Measurements from ENCODE around the gene PBX4.

Gene PBX4

GRCh38 chr19:19654441-19654840, 36.0 kb upstream of the PBX4 start:
- H3K27me3 ChIP-seq (ENCODE audit: insufficient read depth, low read depth) = no peaks in the 10 kb centered on the region
- TF ChIP-seq CTCF (conservative IDR thresholded peaks at IDR 0.05; ENCODE audit: low read depth, low read length) = no peak
- H3K4me3 ChIP-seq (IDR thresholded peaks at IDR 0.05; ENCODE audit: insufficient read depth, low read depth, low read length) = no peak overlapping the region
- H3K27ac ChIP-seq = no peak overlapping the region
- no peak overlapping the region for H3K4me2 ChIP-seq
- no peaks in the 10 kb centered on the region for H3K4me1 ChIP-seq (ENCODE audit: low read depth, poor library complexity, severe bottlenecking)
- H2AFZ ChIP-seq (ENCODE audit: low read depth) = no peak overlapping the region
- H3K9ac ChIP-seq = no peak overlapping the region
- no peaks in the 10 kb centered on the region for H3K79me2 ChIP-seq (ENCODE audit: insufficient read depth, low read depth)
- H3K36me3 ChIP-seq (ENCODE audit: insufficient read depth) = peaks cover 8% of the 10 kb centered on the region; the same call in 1 of the 2 replicates
- no peaks in the 10 kb centered on the region for H4K20me1 ChIP-seq (ENCODE audit: insufficient read depth)

GRCh38 chr19:19653597-19654147, 35.2 kb upstream of the PBX4 start:
- Histone ChIP-seq H3K4me3 (IDR thresholded peaks at IDR 0.05; ENCODE audit: insufficient read depth, low read depth, low read length) (no peak overlapping the region), H3K4me1 (ENCODE audit: low read depth, poor library complexity, severe bottlenecking) (no peaks in the 10 kb centered on the region), H2AFZ (ENCODE audit: low read depth) (no peak overlapping the region), H3K27me3 (ENCODE audit: insufficient read depth, low read depth) (no peaks in the 10 kb centered on the region), H3K36me3 (ENCODE audit: insufficient read depth) (peaks cover 5% of the 10 kb centered on the region; the same call in 1 of the 2 replicates), H3K79me2 (ENCODE audit: insufficient read depth, low read depth) (no peaks in the 10 kb centered on the region), H3K9ac (no peak overlapping the region), H3K27ac (no peak overlapping the region), H3K4me2 (no peak overlapping the region), H4K20me1 (ENCODE audit: insufficient read depth) (no peaks in the 10 kb centered on the region)
- TF ChIP-seq CTCF (conservative IDR thresholded peaks at IDR 0.05; ENCODE audit: low read depth, low read length) = no peak

GRCh38 chr19:19652482-19653295, 34.2 kb upstream of the PBX4 start:
- Histone ChIP-seq H3K27me3 (ENCODE audit: insufficient read depth, low read depth) (no peaks in the 10 kb centered on the region), H2AFZ (ENCODE audit: low read depth) (no peak overlapping the region), H3K27ac (no peak overlapping the region), H3K9ac (no peak overlapping the region), H3K4me3 (IDR thresholded peaks at IDR 0.05; ENCODE audit: insufficient read depth, low read depth, low read length) (no peak overlapping the region), H4K20me1 (ENCODE audit: insufficient read depth) (no peaks in the 10 kb centered on the region), H3K79me2 (ENCODE audit: insufficient read depth, low read depth) (no peaks in the 10 kb centered on the region), H3K4me1 (ENCODE audit: low read depth, poor library complexity, severe bottlenecking) (no peaks in the 10 kb centered on the region), H3K4me2 (no peak overlapping the region), H3K36me3 (ENCODE audit: insufficient read depth) (peaks cover 5% of the 10 kb centered on the region; the same call in 1 of the 2 replicates)
- no peak for TF ChIP-seq CTCF (conservative IDR thresholded peaks at IDR 0.05; ENCODE audit: low read depth, low read length)

- Histone ChIP-seq H3K36me3 (ENCODE audit: insufficient read depth) (peaks cover 5% of the 10 kb centered on the region; the same call in 1 of the 2 replicates), H3K9ac (no peak overlapping the region), H3K4me2 (no peak overlapping the region), H3K79me2 (ENCODE audit: insufficient read depth, low read depth) (no peaks in the 10 kb centered on the region), H3K27me3 (ENCODE audit: insufficient read depth, low read depth) (no peaks in the 10 kb centered on the region), H3K4me3 (IDR thresholded peaks at IDR 0.05; ENCODE audit: insufficient read depth, low read depth, low read length) (no peak overlapping the region), H2AFZ (ENCODE audit: low read depth) (no peak overlapping the region), H3K4me1 (ENCODE audit: low read depth, poor library complexity, severe bottlenecking) (no peaks in the 10 kb centered on the region), H3K27ac (no peak overlapping the region), H4K20me1 (ENCODE audit: insufficient read depth) (no peaks in the 10 kb centered on the region)
- TF ChIP-seq CTCF (conservative IDR thresholded peaks at IDR 0.05; ENCODE audit: low read depth, low read length) = no peak
Measured at GRCh38 chr19:19651076-19651475, 32.6 kb upstream of the PBX4 start.

Measured in KMS-11 (cell line).